DMS79 treated with DMSO at 0.1 percent for 48 hours (cell line): ENCODE measurements around the gene ABCC12.
A peak's percentile ranks its signal among the peaks of the same experiment; 100 is the strongest.

ENCODE experiments used
- DNase-seq: peaks from one replicate; lab custom pipeline; 2025; lab: John Stamatoyannopoulos, UW

Gene ABCC12

GRCh38 chr16:48131201-48131935 is 24.4 kb downstream of the ABCC12 start:
- DNase-seq: no peak

DNA sequence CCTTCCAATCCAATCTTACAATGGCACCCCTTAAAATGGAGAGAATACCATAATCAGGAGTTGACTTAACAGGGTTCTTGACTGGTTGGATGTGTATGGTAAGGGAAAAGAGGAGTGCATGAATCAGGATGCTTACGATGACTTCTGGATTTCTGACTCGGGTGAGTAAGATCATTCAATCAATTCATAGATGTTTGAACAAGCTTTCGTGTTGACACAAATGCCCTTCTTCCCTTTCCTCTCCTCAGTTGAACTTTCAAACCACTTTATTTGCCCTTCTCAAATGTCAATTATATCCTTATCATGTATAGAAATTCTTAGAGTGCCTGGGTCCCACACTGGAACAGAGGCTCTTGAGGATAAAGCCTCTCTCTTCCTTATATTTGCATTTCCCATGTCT is 25.9 kb downstream of the ABCC12 start:
- no peak for DNase-seq

GRCh38 chr16:48128769-48129168 is 27.0 kb downstream of the ABCC12 start:
- DNase-seq: no peak

- peak; percentile 87 for DNase-seq
Observed at GRCh38 chr16:48126801-48127644, 28.8 kb downstream of the ABCC12 start.

DNA sequence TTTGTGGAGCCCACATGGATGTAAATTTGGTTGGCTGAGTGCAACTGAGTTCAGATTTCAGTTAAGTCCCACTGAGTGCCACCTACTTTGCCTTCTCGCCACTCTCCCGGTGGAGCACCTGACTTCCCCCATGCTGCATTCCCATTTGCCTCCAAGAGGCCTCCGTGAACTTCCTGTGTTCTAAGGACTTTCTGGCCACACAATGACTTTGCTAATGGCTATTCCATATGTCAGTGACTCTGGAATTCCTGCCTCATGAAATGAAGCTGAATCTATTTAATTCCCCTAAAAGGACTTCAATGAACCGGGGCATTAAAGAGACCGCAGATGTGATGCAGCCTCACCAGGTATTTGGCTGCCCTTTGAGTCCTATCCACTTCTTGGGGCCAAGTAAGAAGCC is 29.9 kb downstream of the ABCC12 start:
- DNase-seq: no peak

DNA sequence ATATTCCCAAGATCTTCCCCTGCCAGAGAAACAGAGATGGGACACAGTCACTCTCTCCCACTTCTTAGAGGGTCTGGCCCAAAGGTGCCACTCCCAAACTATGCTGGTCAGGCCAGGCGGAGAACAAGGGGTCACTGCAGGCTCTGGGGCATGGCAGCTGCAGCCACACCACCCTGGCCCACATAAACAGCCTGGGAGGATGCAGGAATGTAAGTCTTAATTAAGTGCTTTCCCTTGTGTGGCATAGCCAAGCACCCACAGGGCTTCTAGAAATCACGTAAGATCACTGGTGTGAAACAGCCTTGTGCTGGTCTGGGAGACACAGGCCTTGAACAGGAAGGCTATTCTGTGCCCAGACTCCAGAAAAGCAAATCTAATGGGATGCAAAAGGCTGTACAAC is 31.5 kb downstream of the ABCC12 start:
- DNase-seq: no peak

DNA sequence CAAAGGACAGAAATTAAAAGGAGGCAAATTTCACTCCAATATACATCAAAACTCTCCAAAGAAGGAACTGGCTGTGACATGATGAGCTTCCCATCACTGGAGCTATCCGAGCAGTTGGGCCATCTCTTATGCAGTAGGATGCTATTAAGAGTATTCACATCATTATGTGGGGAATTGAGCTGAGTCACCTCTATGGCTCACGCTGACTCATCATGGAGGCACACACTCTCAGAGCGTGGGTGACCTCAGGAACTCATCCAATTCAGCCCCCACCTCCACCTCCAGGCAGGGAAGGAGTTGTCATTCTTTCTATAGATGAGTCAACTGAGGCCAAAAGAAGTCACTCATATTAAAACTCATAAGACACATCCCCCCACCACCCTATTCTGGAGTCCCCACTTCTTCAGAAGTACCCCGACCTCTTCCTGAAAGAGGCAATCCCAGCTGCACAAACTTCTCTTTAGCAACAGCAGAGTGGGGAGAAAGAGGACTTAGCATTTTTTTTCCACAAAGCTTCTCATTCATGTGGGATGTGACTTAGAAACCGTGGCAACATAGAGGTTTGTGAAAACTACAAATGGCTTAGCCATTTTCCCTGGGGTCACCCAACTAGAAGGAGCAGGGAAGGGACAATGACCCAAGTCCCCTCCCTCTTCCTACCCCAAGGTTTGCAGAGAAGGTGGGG is 32.5 kb downstream of the ABCC12 start:
- DNase-seq: no peak

DNA sequence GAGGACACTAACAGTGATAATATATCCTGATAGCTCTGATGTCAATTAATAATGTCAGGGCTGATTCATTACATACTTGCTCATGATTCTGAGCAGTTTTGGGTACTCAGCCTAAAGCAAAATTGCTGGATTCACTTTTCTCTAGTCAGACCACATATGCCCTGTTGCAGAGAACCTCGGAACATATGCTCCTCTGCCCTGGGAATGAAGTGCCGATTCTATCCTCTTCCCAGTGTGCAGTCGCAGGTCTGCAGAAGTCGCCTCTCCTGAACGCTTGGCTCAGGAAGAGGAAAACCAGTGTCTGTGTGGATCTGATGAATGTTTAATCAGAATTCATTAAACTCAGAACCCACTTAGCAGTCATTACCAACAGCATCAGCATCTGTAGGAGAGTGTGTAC is 34.5 kb downstream of the ABCC12 start:
- no peak for DNase-seq

- DNase-seq: no peak
Observed at GRCh38 chr16:48118841-48119240, 37.0 kb downstream of the ABCC12 start.

- DNase-seq: no peak
Observed at GRCh38 chr16:48117217-48118105, 38.3 kb downstream of the ABCC12 start.

- DNase-seq: no peak
Observed at GRCh38 chr16:48115299-48115698, 40.5 kb downstream of the ABCC12 start.

- no peak for DNase-seq
Observed at GRCh38 chr16:48114410-48114809, 41.4 kb downstream of the ABCC12 start.

DNA sequence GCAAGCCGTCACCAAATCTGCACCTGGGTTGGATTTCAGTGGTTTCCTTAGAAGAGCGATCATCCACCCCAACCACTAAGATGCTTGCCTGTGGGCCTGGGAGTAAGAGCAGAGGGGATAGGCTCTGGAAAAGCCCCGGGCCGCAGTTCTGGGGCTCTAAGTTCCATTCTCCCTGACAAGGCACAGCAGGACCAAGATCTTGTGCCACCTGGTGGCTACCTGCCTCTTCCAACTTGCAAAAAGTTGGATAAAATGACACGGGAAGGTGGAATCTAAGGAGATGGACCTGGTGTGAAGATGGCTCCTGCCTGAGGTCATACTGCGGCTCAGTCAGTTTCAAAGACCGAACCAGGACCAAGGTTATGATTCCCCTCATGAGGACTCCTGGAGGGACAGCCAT is 42.3 kb downstream of the ABCC12 start:
- no peak for DNase-seq

GRCh38 chr16:48113001-48113400 is 42.8 kb downstream of the ABCC12 start:
- no peak for DNase-seq

- no peak for DNase-seq
Observed at GRCh38 chr16:48112600-48112999, 43.2 kb downstream of the ABCC12 start.

GRCh38 chr16:48110982-48111381 is 44.8 kb downstream of the ABCC12 start:
- DNase-seq: no peak

DNA sequence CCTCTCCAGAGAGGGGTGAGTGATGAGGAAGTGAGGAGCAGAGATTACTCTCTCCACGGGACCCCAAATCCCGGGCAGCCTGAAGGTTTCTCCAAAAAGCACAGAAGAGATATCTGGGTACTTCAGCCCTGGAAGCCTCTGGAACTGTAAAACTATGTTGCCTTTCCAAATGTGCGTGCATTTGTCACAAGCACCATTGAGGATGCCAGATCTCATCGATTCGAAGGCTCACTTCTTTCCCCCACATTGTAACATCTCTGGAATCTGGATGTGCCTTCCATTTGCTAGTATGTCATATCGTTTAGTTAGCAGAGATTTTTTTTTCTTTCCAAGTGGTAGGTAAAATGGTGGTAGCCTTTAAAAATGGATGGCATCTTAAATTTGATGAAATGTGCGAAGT is 45.8 kb downstream of the ABCC12 start:
- no peak for DNase-seq

DNA sequence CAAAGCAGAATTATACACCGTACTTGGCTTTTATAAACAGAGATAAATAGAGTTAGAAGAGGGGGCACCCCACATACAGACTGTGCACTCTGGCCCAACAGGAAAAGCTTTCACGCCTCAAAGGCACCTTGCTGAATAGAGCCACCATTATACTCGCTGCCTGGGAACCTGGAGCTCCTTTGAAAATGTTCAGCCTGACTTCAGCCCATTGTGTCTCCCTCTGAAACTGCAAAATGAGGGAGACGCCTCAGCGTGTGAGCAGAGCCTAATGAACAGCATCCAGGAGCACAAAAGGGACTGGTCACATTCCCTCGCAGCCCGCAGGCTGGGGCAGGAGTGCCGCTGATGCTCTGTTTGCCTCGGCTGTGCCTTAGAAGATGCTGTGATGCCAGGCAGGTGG is 46.3 kb downstream of the ABCC12 start:
- DNase-seq: no peak

DNA sequence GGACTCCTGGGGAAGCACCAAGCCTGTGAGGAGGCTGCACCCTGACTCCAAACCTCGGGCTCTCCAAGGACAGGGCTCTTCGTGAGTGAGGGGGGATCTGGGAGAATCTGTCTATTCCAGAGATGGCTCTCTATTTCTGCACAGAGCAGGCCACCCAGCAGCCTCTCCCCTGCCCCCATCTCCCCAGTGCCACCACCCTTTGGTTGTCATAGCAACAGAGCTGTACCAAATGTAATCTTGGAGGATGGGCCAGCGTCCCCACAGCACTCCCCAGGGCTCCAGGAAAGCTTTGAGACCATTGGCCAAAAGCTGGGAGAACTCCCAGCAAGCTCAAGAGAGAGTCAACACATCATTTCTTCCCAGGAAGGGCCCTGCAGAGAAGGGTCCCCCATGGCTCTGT is 49.3 kb downstream of the ABCC12 start:
- DNase-seq: no peak
